SK-N-SH treated with all-trans-retinoic acid at 6 μM for 48 hours (cell line): ENCODE results near the gene OBSL1.

Source experiments
- ATAC-seq: fragments of 200-7000 bp; cut with Tn5 transposase; 3 replicates; pipeline ENCODE4 v1.9.1; 2020; ENCODE audit warnings: mild to moderate bottlenecking, moderate library complexity
- ARNTL ChIP-seq: fragments of 450-650 bp; formaldehyde crosslinking; IDR thresholded peaks from 2 replicates; pipeline ENCODE4 v1.5.0; 2020; ENCODE audit warnings: low read depth, mild to moderate bottlenecking, moderate library complexity, borderline replicate concordance
- BACH2 ChIP-seq: fragments of 250-450 bp; sonication (Bioruptor Pico); IDR thresholded peaks from 2 replicates; pipeline ENCODE4 v1.9.0; 2021; ENCODE audit warnings: mild to moderate bottlenecking, borderline replicate concordance
- CREB5 ChIP-seq: fragments of 250-450 bp; sonication (Bioruptor Pico); IDR thresholded peaks from 2 replicates; pipeline ENCODE4 v1.5.1; 2020; ENCODE audit warnings: low read depth, mild to moderate bottlenecking, moderate library complexity
- CSDC2 ChIP-seq: fragments of 250-450 bp; sonication (Bioruptor Pico); IDR thresholded peaks from 2 replicates; pipeline ENCODE4 v1.5.0; 2020; ENCODE audit warnings: mild to moderate bottlenecking, moderate library complexity
- CSRNP3 ChIP-seq: fragments of 250-450 bp; sonication (Bioruptor Pico); IDR thresholded peaks from 2 replicates; pipeline ENCODE4 v1.5.1; 2021; ENCODE audit warnings: mild to moderate bottlenecking, moderate library complexity
- ESRRG ChIP-seq: fragments of 250-450 bp; sonication (Bioruptor Pico); IDR thresholded peaks from 2 replicates; pipeline ENCODE4 v1.6.1; 2021; ENCODE audit warnings: mild to moderate bottlenecking
- GLIS3 ChIP-seq: fragments of 250-450 bp; sonication (Bioruptor Pico); IDR thresholded peaks from 2 replicates; pipeline ENCODE4 v1.5.0; 2020; ENCODE audit warnings: mild to moderate bottlenecking, moderate library complexity
- ISL1 ChIP-seq: fragments of 250-450 bp; sonication (Bioruptor Pico); IDR thresholded peaks from 2 replicates; pipeline ENCODE4 v2.1.2; 2022; ENCODE audit warnings: mild to moderate bottlenecking, moderate library complexity
- OSR1 ChIP-seq: fragments of 250-450 bp; sonication (Bioruptor Pico); IDR thresholded peaks from 2 replicates; pipeline ENCODE4 v1.8.0; 2022; ENCODE audit warnings: moderate library complexity, mild to moderate bottlenecking, inconsistent platforms
- PATZ1 ChIP-seq: fragments of 250-450 bp; sonication (Bioruptor Pico); IDR thresholded peaks from 2 replicates; pipeline ENCODE4 v1.8.0; 2020; ENCODE audit warnings: mild to moderate bottlenecking, moderate library complexity, borderline replicate concordance
- POU6F1 ChIP-seq: fragments of 250-450 bp; sonication (Bioruptor Pico); IDR thresholded peaks from 2 replicates; pipeline ENCODE4 v1.8.0; 2021; ENCODE audit warnings: low read depth, mild to moderate bottlenecking, moderate library complexity, borderline replicate concordance
- PPARA ChIP-seq: fragments of 250-450 bp; sonication (Bioruptor Pico); IDR thresholded peaks from 2 replicates; pipeline ENCODE4 v1.5.0; 2020; ENCODE audit warnings: mild to moderate bottlenecking, borderline replicate concordance
- RARB ChIP-seq: fragments of 250-450 bp; sonication (Bioruptor Pico); IDR thresholded peaks from 2 replicates; pipeline ENCODE4 v1.8.0; 2021; ENCODE audit warnings: mild to moderate bottlenecking, moderate library complexity
- SNAI2 ChIP-seq: fragments of 250-450 bp; sonication (Bioruptor Pico); IDR thresholded peaks from 2 replicates; pipeline ENCODE4 v1.5.0; 2020; ENCODE audit warnings: mild to moderate bottlenecking, moderate library complexity
- TCF4 ChIP-seq: fragments of 250-450 bp; sonication (Bioruptor Pico); IDR thresholded peaks from 2 replicates; pipeline ENCODE4 v1.8.0; 2021; ENCODE audit warnings: mild to moderate bottlenecking, moderate library complexity, borderline replicate concordance
- TOX ChIP-seq: fragments of 250-450 bp; sonication (Bioruptor Pico); IDR thresholded peaks from 2 replicates; pipeline ENCODE4 v1.8.0; 2021; ENCODE audit warnings: mild to moderate bottlenecking, moderate library complexity, borderline replicate concordance
- TSHZ2 ChIP-seq: fragments of 250-450 bp; sonication (Bioruptor Pico); IDR thresholded peaks from 2 replicates; pipeline ENCODE4 v1.5.0; 2020; ENCODE audit warnings: mild to moderate bottlenecking, moderate library complexity
- ZC3H10 ChIP-seq: fragments of 250-450 bp; sonication (Bioruptor Pico); IDR thresholded peaks from 2 replicates; pipeline ENCODE4 v1.5.1; 2021; ENCODE audit warnings: mild to moderate bottlenecking, moderate library complexity
- ZFP3 ChIP-seq: fragments of 250-450 bp; sonication (Bioruptor Pico); IDR thresholded peaks from 2 replicates; pipeline ENCODE4 v1.5.0; 2020; ENCODE audit warnings: mild to moderate bottlenecking, moderate library complexity
- ZFP30 ChIP-seq: fragments of 450-650 bp; formaldehyde crosslinking; IDR thresholded peaks from 2 replicates; pipeline ENCODE4 v1.5.0; 2022; ENCODE audit warnings: mild to moderate bottlenecking, moderate library complexity
- ZNF565 ChIP-seq: fragments of 450-650 bp; formaldehyde crosslinking; conservative IDR thresholded peaks from 2 replicates; pipeline ENCODE4 v1.5.0; 2020; ENCODE audit warnings: low read depth, mild to moderate bottlenecking, moderate library complexity
- ZNF70 ChIP-seq: fragments of 450-650 bp; formaldehyde crosslinking; IDR thresholded peaks from 2 replicates; pipeline ENCODE4 v1.5.0; 2020; ENCODE audit warnings: mild to moderate bottlenecking, moderate library complexity
- ZNF8 ChIP-seq: fragments of 450-650 bp; formaldehyde crosslinking; IDR thresholded peaks from 2 replicates; pipeline ENCODE4 v1.5.0; 2020; ENCODE audit warnings: mild to moderate bottlenecking, moderate library complexity

Gene OBSL1

GRCh38 chr2:219609149-219609750, 37.9 kb upstream of the OBSL1 start:
- no peak for ATAC-seq
- TF ChIP-seq ISL1 (CRISPR knock-in tag) (no peak), RARB (no peak), PPARA (no peak), POU6F1 (CRISPR knock-in tag) (no peak), TOX (CRISPR knock-in tag) (no peak), ZNF8 (CRISPR knock-in tag) (no peak), ZFP3 (no peak), GLIS3 (CRISPR knock-in tag) (no peak), BACH2 (CRISPR knock-in tag) (no peak)

- TF ChIP-seq TSHZ2 (CRISPR knock-in tag) (no peak), CSRNP3 (CRISPR knock-in tag) (no peak)
- ATAC-seq, result no peak
These were observed 37.1 kb upstream of the OBSL1 start for GRCh38 chr2:219608399-219608964.

- no peak for ATAC-seq
- TF ChIP-seq CSDC2 (CRISPR knock-in tag), result no peak
- TF ChIP-seq ZC3H10, result no peak
- no peak for TF ChIP-seq ESRRG (CRISPR knock-in tag)
- no peak for TF ChIP-seq ZNF565 (CRISPR knock-in tag)
- no peak for TF ChIP-seq ZFP30 (CRISPR knock-in tag)
- TF ChIP-seq SNAI2 (CRISPR knock-in tag), result no peak
- no peak for TF ChIP-seq GLIS3 (CRISPR knock-in tag)
- no peak for TF ChIP-seq TOX (CRISPR knock-in tag)
- TF ChIP-seq RARB, result no peak
- no peak for TF ChIP-seq PPARA
- TF ChIP-seq ZFP3, result no peak
- TF ChIP-seq ZNF8 (CRISPR knock-in tag), result no peak
- TF ChIP-seq CREB5 (CRISPR knock-in tag), result no peak
- no peak for TF ChIP-seq BACH2 (CRISPR knock-in tag)
- TF ChIP-seq OSR1 (CRISPR knock-in tag), result no peak
- TF ChIP-seq POU6F1 (CRISPR knock-in tag), result no peak
- no peak for TF ChIP-seq ZNF70 (CRISPR knock-in tag)
- no peak for TF ChIP-seq ISL1 (CRISPR knock-in tag)
These were observed 36.6 kb upstream of the OBSL1 start for GRCh38 chr2:219607931-219608330.

- ATAC-seq, result no peak
- TF ChIP-seq ZNF70 (CRISPR knock-in tag), result no peak
- no peak for TF ChIP-seq RARB
- no peak for TF ChIP-seq ARNTL (CRISPR knock-in tag)
- no peak for TF ChIP-seq TCF4 (CRISPR knock-in tag)
- no peak for TF ChIP-seq PATZ1
- no peak for TF ChIP-seq TSHZ2 (CRISPR knock-in tag)
- TF ChIP-seq ZFP3, result no peak
- no peak for TF ChIP-seq ZNF8 (CRISPR knock-in tag)
These were observed 34.2 kb upstream of the OBSL1 start for GRCh38 chr2:219605607-219605954.
